H9 (cell line): Measurements from ENCODE around the gene PLEKHG2. TPM values are rescaled to one million over a fixed set of nuclear protein-coding genes. Genes with fewer than 3 reads are reported as not detected.

Experiments
- DNase-seq: peaks from one replicate; pipeline ENCODE4 v3.0.0-alpha.2; 2017
- H2AFZ ChIP-seq: one replicate; pipeline ENCODE4 v1.6.1; 2013; ENCODE audit warnings: mild to moderate bottlenecking, low read length, control low read depth, moderate library complexity
- H2AK5ac ChIP-seq: 2 replicates; pipeline ENCODE4 v1.6.1; 2013; ENCODE audit warnings: low read length, control low read depth, mixed read lengths; ENCODE audit not compliant: insufficient read length
- H2BK120ac ChIP-seq: one replicate; pipeline ENCODE4 v1.6.1; 2013; ENCODE audit warnings: low read depth, mild to moderate bottlenecking, low read length, control low read depth, inconsistent platforms; ENCODE audit not compliant: poor library complexity, severe bottlenecking
- H2BK12ac ChIP-seq: 2 replicates; pipeline ENCODE4 v1.6.1; 2013; ENCODE audit warnings: low read length, control low read depth, mixed read lengths, low read depth; ENCODE audit not compliant: insufficient read length
- H2BK15ac ChIP-seq: 2 replicates; pipeline ENCODE4 v1.6.1; 2013; ENCODE audit warnings: low read depth, low read length, control low read depth
- H2BK20ac ChIP-seq: one replicate; pipeline ENCODE4 v1.6.1; 2013; ENCODE audit warnings: low read depth, mild to moderate bottlenecking, low read length, control low read depth, inconsistent platforms; ENCODE audit not compliant: poor library complexity, severe bottlenecking
- H2BK5ac ChIP-seq: 2 replicates; pipeline ENCODE4 v1.6.1; 2013; ENCODE audit warnings: low read length, control low read depth, mixed read lengths; ENCODE audit not compliant: insufficient read length
- H3K14ac ChIP-seq: 2 replicates; pipeline ENCODE4 v1.6.1; 2013; ENCODE audit warnings: low read length, control low read depth; ENCODE audit not compliant: insufficient read depth
- H3K18ac ChIP-seq: 2 replicates; pipeline ENCODE4 v1.6.1; 2013; ENCODE audit warnings: low read depth, mild to moderate bottlenecking, mixed read lengths, low read length, control low read depth; ENCODE audit not compliant: insufficient read length
- H3K23ac ChIP-seq: 2 replicates; pipeline ENCODE4 v1.6.1; 2013; ENCODE audit warnings: low read length, control low read depth, mixed read lengths, low read depth; ENCODE audit not compliant: insufficient read length
- H3K23me2 ChIP-seq: 2 replicates; pipeline ENCODE4 v1.6.1; 2013; ENCODE audit warnings: low read depth, mild to moderate bottlenecking, mixed read lengths, low read length, control low read depth; ENCODE audit not compliant: insufficient read length, poor library complexity, severe bottlenecking
- H3K27ac ChIP-seq: 2 replicates; pipeline ENCODE4 v1.5.1; 2013; ENCODE audit warnings: low read length, control low read depth, mixed read lengths, low read depth; ENCODE audit not compliant: insufficient read length
- H3K27me3 ChIP-seq: 2 replicates; pipeline ENCODE4 v1.6.1; 2013; ENCODE audit warnings: low read length, control low read depth, inconsistent platforms; ENCODE audit not compliant: insufficient read depth
- H3K4ac ChIP-seq: 2 replicates; pipeline ENCODE4 v1.6.1; 2013; ENCODE audit warnings: low read depth, mild to moderate bottlenecking, control low read depth, inconsistent platforms, low read length, moderate library complexity
- H3K4me1 ChIP-seq: 2 replicates; pipeline ENCODE4 v1.6.1; 2013; ENCODE audit warnings: low read length, control low read depth, inconsistent platforms; ENCODE audit not compliant: insufficient read depth
- H3K4me2 ChIP-seq: 2 replicates; pipeline ENCODE4 v1.6.1; 2013; ENCODE audit warnings: low read length, control low read depth, mixed read lengths; ENCODE audit not compliant: insufficient read length, insufficient read depth
- H3K56ac ChIP-seq: 2 replicates; pipeline ENCODE4 v1.6.1; 2013; ENCODE audit warnings: low read depth, mild to moderate bottlenecking, mixed read lengths, low read length, control low read depth; ENCODE audit not compliant: insufficient read length
- H3K79me1 ChIP-seq: 2 replicates; pipeline ENCODE4 v1.6.1; 2013; ENCODE audit warnings: low read depth, mild to moderate bottlenecking, moderate library complexity, low read length, control low read depth, inconsistent platforms; ENCODE audit not compliant: insufficient read depth, poor library complexity, severe bottlenecking
- H3K79me2 ChIP-seq: 2 replicates; pipeline ENCODE4 v1.6.1; 2013; ENCODE audit warnings: low read length, control low read depth, inconsistent platforms; ENCODE audit not compliant: insufficient read depth
- H3K9ac ChIP-seq: 2 replicates; pipeline ENCODE4 v1.6.1; 2013; ENCODE audit warnings: low read length, control low read depth, mixed read lengths; ENCODE audit not compliant: insufficient read length; ENCODE audit errors: extremely low read depth
- H3K9me3 ChIP-seq: one replicate; pipeline ENCODE4 v1.6.1; 2013; ENCODE audit warnings: low read depth, low read length, inconsistent platforms; ENCODE audit not compliant: control insufficient read depth
- H3T11ph ChIP-seq: one replicate; pipeline ENCODE4 v1.6.1; 2013; ENCODE audit warnings: mild to moderate bottlenecking, low read length, control low read depth, inconsistent platforms
- H4K20me1 ChIP-seq: one replicate; pipeline ENCODE4 v1.6.1; 2013; ENCODE audit not compliant: control insufficient read depth, insufficient read length, insufficient read depth
- H4K5ac ChIP-seq: 2 replicates; pipeline ENCODE4 v1.6.1; 2013; ENCODE audit warnings: low read depth, mild to moderate bottlenecking, mixed read lengths, low read length, control low read depth; ENCODE audit not compliant: insufficient read length
- H4K8ac ChIP-seq: replicated peaks from 2 replicates; pipeline ENCODE4 v1.6.1; 2013; ENCODE audit warnings: low read length, control low read depth, mixed read lengths, low read depth; ENCODE audit not compliant: insufficient read length
- H4K91ac ChIP-seq: 2 replicates; pipeline ENCODE4 v1.6.1; 2013; ENCODE audit warnings: low read depth, mild to moderate bottlenecking, moderate library complexity, mixed read lengths, low read length, control low read depth; ENCODE audit not compliant: insufficient read length
- H3K27ac Mint-ChIP-seq, 3 experiments: 2 replicates in 2 of 3; 3 replicates in 1 of 3; pipeline ENCODE4 v1.8.0; 2020 to 2021; ENCODE audit warnings: mixed read lengths in 3 of 3, mild to moderate bottlenecking in 1 of 3, moderate library complexity in 1 of 3
- H3K27me3 Mint-ChIP-seq: 2 replicates; pipeline ENCODE4 v1.8.0; 2021; ENCODE audit warnings: low read depth, mild to moderate bottlenecking, moderate library complexity, mixed read lengths
- H3K36me3 Mint-ChIP-seq, 3 experiments: 2 replicates in 2 of 3; 3 replicates in 1 of 3; pipeline ENCODE4 v1.8.0; 2020 to 2021; ENCODE audit warnings: low read depth in 3 of 3, mixed read lengths in 3 of 3; ENCODE audit not compliant: insufficient read depth in 1 of 3
- H3K4me1 Mint-ChIP-seq, 2 experiments: 2 replicates each; pipeline ENCODE4 v1.8.0; 2020; ENCODE audit warnings: mixed read lengths in 2 of 2
- H3K4me3 Mint-ChIP-seq, 2 experiments: 2 replicates in 1 of 2; 3 replicates in 1 of 2; pipeline ENCODE4 v1.8.0; 2020 to 2021; ENCODE audit warnings: mild to moderate bottlenecking in 2 of 2, mixed read lengths in 2 of 2, moderate library complexity in 1 of 2
- H3K9me3 Mint-ChIP-seq, 2 experiments: 2 replicates in 1 of 2; 3 replicates in 1 of 2; pipeline ENCODE4 v1.8.0; 2020; ENCODE audit warnings: mild to moderate bottlenecking in 2 of 2, mixed read lengths in 2 of 2, moderate library complexity in 1 of 2
- CTCF ChIP-seq: fragments of 200-600 bp; sonication (generic); conservative IDR thresholded peaks from 3 replicates; pipeline ENCODE4 v1.8.0; 2021; ENCODE audit warnings: antibody characterized with exemption, mild to moderate bottlenecking
- WGBS: extraction: QIAGEN DNeasy Blood & Tissue Kit; methylation state at CpG from one replicate; pipeline ENCODE4 v1.1.7; 2013; ENCODE audit warnings: missing lambda C conversion rate, low lambda C conversion rate, mixed read lengths; ENCODE audit not compliant: insufficient read length; ENCODE audit errors: extremely low coverage; 5-methylcytosine and 5-hydroxymethylcytosine counted together
- total RNA-seq: library from RNA; stranded (reverse); gene quantifications from 2 replicates; pipeline ENCODE4 v1.2.1, GENCODE V29; 2021

Gene PLEKHG2
- total RNA-seq, 1 experiment from 2014 or later: 167 TPM

GRCh38 chr19:39473443-39473960 is 61.0 kb downstream of the PLEKHG2 start:
- Histone ChIP-seq H3K4me1 (no peaks in the 10 kb centered on the region), H2BK20ac (no peak overlapping the region), H3K27me3 (no peaks in the 10 kb centered on the region), H4K5ac (no peak overlapping the region), H2BK5ac (no peak overlapping the region), H3K56ac (no peak overlapping the region), H2AK5ac (no peak overlapping the region), H3K9me3 (no peaks in the 10 kb centered on the region), H3K27ac (no peak overlapping the region), H3K79me1 (no peaks in the 10 kb centered on the region), H3K9ac (no peak overlapping the region), H3K23ac (no peak overlapping the region), H4K8ac (no peak overlapping the region), H3K23me2 (no peaks in the 10 kb centered on the region), H4K91ac (no peak overlapping the region), H4K20me1 (no peaks in the 10 kb centered on the region), H2BK12ac (no peak overlapping the region), H2BK120ac (no peak overlapping the region), H3K14ac (no peak overlapping the region), H3K4ac (no peak overlapping the region), H3K18ac (no peak overlapping the region), H3K79me2 (no peaks in the 10 kb centered on the region), H3T11ph (no peak overlapping the region), H2AFZ (no peak overlapping the region), H3K4me2 (no peak overlapping the region), H2BK15ac (no peak overlapping the region)
- TF ChIP-seq CTCF: no peak
- no CpG with 5 or more reads among the region's 11 CpGs for WGBS
- Mint-ChIP-seq H3K9me3 (no peaks in the 10 kb centered on the region; a peak in 1 of 5 replicates), H3K36me3 (peaks cover 45 to 80% (median 76%) of the 10 kb centered on the region in 3 experiments; a peak in 6 of 7 replicates), H3K4me1 (peaks cover 0 to 5% of the 10 kb centered on the region in 2 experiments; a peak in 1 of 4 replicates), H3K4me3 (no peak overlapping the region), H3K27me3 (no peaks in the 10 kb centered on the region; the same call in 1 of the 2 replicates), H3K27ac (no peak overlapping the region)
- no peak for DNase-seq
